ENCODE data around the gene SCNM1.
"Not testable (repeated sequence)": the region's sequence is repeated elsewhere in the genome, so short reads cannot be mapped to it uniquely, and the experiment has no call there.

SCNM1 gene

DNA sequence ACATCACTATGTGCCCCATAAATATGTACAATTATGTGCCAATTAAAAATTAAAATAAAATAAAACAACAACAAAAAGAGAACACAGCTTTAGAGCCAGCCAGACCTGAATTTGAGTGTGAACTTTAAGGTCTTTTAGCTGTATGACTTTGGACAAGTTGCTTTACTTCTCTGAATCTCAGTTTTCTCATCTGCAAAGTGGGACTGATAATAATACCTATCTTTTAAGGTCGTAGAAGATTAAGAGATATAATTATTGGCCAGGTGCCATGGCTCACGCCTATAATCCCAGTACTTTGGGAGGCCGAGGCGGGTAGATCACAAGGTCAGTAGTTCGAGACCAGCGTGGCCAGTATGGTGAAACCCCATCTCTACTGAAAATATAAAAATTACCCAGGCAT lies 27.4 kb downstream of the SCNM1 start:
- no peaks in the 10 kb centered on the region for H3K27me3 ChIP-seq (ENCODE audit: insufficient read depth, poor library complexity, severe bottlenecking)
- no peak overlapping the region for H3K4me3 ChIP-seq (replicated peaks; ENCODE audit: insufficient read depth, low read length)
- no peak for DNase-seq (ENCODE audit: low read depth in 1 of 2, low spot score in 1 of 2)
- TF ChIP-seq POLR2AphosphoS5 (IDR thresholded peaks at IDR 0.05; ENCODE audit: low read depth) (no peak), GABPA (IDR thresholded peaks at IDR 0.05; ENCODE audit: low read depth) (no peak), SPI1 (IDR thresholded peaks at IDR 0.05; ENCODE audit: borderline replicate concordance, low read depth) (no peak)
- TF ChIP-seq, protein P1, sequence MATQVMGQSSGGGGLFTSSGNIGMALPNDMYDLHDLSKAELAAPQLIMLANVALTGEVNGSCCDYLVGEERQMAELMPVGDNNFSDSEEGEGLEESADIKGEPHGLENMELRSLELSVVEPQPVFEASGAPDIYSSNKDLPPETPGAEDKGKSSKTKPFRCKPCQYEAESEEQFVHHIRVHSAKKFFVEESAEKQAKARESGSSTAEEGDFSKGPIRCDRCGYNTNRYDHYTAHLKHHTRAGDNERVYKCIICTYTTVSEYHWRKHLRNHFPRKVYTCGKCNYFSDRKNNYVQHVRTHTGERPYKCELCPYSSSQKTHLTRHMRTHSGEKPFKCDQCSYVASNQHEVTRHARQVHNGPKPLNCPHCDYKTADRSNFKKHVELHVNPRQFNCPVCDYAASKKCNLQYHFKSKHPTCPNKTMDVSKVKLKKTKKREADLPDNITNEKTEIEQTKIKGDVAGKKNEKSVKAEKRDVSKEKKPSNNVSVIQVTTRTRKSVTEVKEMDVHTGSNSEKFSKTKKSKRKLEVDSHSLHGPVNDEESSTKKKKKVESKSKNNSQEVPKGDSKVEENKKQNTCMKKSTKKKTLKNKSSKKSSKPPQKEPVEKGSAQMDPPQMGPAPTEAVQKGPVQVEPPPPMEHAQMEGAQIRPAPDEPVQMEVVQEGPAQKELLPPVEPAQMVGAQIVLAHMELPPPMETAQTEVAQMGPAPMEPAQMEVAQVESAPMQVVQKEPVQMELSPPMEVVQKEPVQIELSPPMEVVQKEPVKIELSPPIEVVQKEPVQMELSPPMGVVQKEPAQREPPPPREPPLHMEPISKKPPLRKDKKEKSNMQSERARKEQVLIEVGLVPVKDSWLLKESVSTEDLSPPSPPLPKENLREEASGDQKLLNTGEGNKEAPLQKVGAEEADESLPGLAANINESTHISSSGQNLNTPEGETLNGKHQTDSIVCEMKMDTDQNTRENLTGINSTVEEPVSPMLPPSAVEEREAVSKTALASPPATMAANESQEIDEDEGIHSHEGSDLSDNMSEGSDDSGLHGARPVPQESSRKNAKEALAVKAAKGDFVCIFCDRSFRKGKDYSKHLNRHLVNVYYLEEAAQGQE (IDR thresholded peaks at IDR 0.05; ENCODE audit: insufficient replicate concordance, low read depth), result no peak
- TF ChIP-seq, protein P2, sequence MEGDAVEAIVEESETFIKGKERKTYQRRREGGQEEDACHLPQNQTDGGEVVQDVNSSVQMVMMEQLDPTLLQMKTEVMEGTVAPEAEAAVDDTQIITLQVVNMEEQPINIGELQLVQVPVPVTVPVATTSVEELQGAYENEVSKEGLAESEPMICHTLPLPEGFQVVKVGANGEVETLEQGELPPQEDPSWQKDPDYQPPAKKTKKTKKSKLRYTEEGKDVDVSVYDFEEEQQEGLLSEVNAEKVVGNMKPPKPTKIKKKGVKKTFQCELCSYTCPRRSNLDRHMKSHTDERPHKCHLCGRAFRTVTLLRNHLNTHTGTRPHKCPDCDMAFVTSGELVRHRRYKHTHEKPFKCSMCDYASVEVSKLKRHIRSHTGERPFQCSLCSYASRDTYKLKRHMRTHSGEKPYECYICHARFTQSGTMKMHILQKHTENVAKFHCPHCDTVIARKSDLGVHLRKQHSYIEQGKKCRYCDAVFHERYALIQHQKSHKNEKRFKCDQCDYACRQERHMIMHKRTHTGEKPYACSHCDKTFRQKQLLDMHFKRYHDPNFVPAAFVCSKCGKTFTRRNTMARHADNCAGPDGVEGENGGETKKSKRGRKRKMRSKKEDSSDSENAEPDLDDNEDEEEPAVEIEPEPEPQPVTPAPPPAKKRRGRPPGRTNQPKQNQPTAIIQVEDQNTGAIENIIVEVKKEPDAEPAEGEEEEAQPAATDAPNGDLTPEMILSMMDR (IDR thresholded peaks at IDR 0.05; ENCODE audit: insufficient read depth, low read length), result no peak
- H3K27ac ChIP-seq (replicated peaks), result no peak overlapping the region

DNA sequence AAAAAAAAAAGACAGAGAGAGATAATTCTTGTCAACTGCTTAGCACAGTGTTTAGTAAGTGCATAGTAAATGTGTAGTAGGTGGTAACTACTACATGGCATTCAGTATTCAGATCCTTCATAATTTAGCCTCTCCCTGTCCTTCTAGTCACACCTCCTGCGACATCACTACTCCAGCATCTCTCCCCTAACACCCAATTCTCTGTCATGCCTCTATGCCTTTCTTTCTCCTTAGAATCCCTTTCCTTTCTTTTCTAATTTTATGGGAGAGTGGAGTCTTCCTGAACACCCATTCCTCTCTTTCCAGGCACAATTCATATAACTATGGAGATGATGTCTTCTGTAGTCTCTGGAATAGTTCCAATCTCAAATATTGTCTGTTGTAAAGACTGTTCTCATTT lies 27.9 kb downstream of the SCNM1 start:
- H3K4me3 ChIP-seq (replicated peaks; ENCODE audit: insufficient read depth, low read length), result no peak overlapping the region
- no peak overlapping the region for H3K27ac ChIP-seq (replicated peaks)
- no peak for DNase-seq (ENCODE audit: low read depth in 1 of 2, low spot score in 1 of 2)
- TF ChIP-seq SPI1 (IDR thresholded peaks at IDR 0.05; ENCODE audit: borderline replicate concordance, low read depth), result no peak
- TF ChIP-seq, protein P1 (IDR thresholded peaks at IDR 0.05; ENCODE audit: insufficient replicate concordance, low read depth), result no peak
- TF ChIP-seq, protein P2 (IDR thresholded peaks at IDR 0.05; ENCODE audit: insufficient read depth, low read length), result no peak
- TF ChIP-seq GABPA (IDR thresholded peaks at IDR 0.05; ENCODE audit: low read depth), result no peak
- TF ChIP-seq POLR2AphosphoS5 (IDR thresholded peaks at IDR 0.05; ENCODE audit: low read depth), result no peak
- no peaks in the 10 kb centered on the region for H3K27me3 ChIP-seq (ENCODE audit: insufficient read depth, poor library complexity, severe bottlenecking)

DNA sequence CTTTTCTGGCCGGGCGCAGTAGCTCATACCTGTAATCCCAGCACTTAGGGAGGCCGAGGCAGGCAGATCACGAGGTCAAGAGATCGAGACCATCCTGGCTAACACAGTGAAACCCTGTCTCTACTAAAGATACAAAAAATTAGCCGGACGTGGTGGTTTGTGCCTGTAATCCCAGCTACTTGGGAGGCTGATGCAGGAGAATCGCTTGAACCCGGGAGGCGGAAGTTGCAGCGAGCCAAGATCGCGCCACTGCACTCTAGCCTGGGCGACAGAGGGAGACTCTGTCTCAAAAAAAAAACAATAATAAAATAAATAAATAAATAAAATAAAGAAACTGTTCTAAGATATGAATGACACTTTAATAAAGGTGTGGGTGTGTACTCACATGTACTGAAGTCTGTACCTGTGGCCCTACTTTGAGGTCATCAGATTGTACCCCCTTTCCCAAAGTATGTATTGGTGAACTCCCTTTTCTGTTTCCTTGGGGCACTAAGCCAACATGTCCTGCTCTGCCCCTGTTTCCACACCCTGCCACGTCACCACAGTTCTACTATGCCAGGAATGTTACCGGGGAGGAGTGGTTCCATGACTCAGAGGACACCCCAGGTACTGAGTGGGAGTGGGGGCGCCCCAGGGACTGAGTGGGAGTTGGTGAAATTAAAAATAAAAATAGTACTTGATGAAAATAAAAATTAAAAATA lies 29.1 kb downstream of the SCNM1 start:
- H3K27ac ChIP-seq (replicated peaks), result peak overlapping the region; percentile 61
- peak; percentile 20; the same call in 1 of the 2 replicates for TF ChIP-seq POLR2AphosphoS5 (IDR thresholded peaks at IDR 0.05; ENCODE audit: low read depth)
- DNase-seq (ENCODE audit: low read depth in 1 of 2, low spot score in 1 of 2), result peak; percentile 16 to 78
- H3K4me3 ChIP-seq (replicated peaks; ENCODE audit: insufficient read depth, low read length), result peak overlapping the region; percentile 32
- H3K27me3 ChIP-seq (ENCODE audit: insufficient read depth, poor library complexity, severe bottlenecking), result not testable (repeated sequence)

DNA sequence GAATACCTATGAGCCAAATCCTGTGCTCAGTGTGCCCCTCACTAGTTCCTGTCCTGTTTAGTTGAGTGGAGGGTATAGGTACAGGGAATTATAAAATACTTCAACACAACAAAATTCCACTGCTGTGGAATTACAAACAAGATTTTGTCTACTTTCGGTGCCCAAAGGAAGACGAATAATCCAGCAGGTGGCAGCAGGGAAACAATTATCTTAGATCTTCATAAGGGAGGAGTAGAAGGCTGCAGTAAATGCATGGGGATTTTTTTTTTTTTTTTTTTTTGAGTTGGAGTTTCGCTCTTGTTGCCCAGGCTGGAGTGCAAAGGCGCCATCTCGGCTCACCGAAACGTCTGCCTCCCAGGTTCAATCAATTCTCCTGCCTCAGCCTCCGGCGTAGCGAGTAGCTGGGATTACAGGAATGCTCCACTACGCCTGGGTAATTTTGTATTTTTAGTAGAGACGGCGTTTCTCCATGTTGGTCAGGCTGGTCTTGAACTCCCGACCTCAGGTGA lies 30.4 kb downstream of the SCNM1 start:
- peak overlapping the region; percentile 47 for H3K27ac ChIP-seq (replicated peaks)
- TF ChIP-seq GABPA (IDR thresholded peaks at IDR 0.05; ENCODE audit: low read depth) (no peak), POLR2AphosphoS5 (IDR thresholded peaks at IDR 0.05; ENCODE audit: low read depth) (no peak)
- TF ChIP-seq, protein P1 (IDR thresholded peaks at IDR 0.05; ENCODE audit: insufficient replicate concordance, low read depth), result no peak
- TF ChIP-seq, protein P2 (IDR thresholded peaks at IDR 0.05; ENCODE audit: insufficient read depth, low read length), result peak; percentile 56
- H3K4me3 ChIP-seq (replicated peaks; ENCODE audit: insufficient read depth, low read length), result peak overlapping the region; percentile 21
- H3K27me3 ChIP-seq (ENCODE audit: insufficient read depth, poor library complexity, severe bottlenecking), result no peaks in the 10 kb centered on the region
- DNase-seq (ENCODE audit: low read depth in 1 of 2, low spot score in 1 of 2), result peak; percentile 47 to 83

Data from HL-60 (cell line).